Testis (tissue), 3 donors: ENCODE results near the gene TTLL11. TPM values are rescaled to one million over a fixed set of nuclear protein-coding genes. Genes with fewer than 3 reads are reported as not detected.
"Not testable (repeated sequence)": the region's sequence is repeated elsewhere in the genome, so short reads cannot be mapped to it uniquely, and the experiment has no call there.

ENCODE experiments used
- DNase-seq: peaks from one replicate; pipeline ENCODE4 v3.0.0-alpha.2; 2019
- H3K27ac ChIP-seq, 2 donors: fragments of 200-600 bp; sonication (generic); one replicate each; pipeline ENCODE4 v1.5.1; 2019
- H3K27me3 ChIP-seq: fragments of 200-600 bp; sonication (generic); one replicate; pipeline ENCODE4 v1.5.1; 2019
- H3K36me3 ChIP-seq: fragments of 200-600 bp; sonication (generic); one replicate; pipeline ENCODE4 v1.5.1; 2017; ENCODE audit warnings: low read depth; ENCODE audit errors: missing control alignments
- H3K4me1 ChIP-seq: fragments of 200-600 bp; sonication (generic); one replicate; pipeline ENCODE4 v1.5.1; 2019
- H3K4me3 ChIP-seq, 2 donors: fragments of 200-600 bp; sonication (generic); one replicate each; pipeline ENCODE4 v1.5.1; 2017 to 2019
- H3K9me3 ChIP-seq: fragments of 200-600 bp; sonication (generic); one replicate; pipeline ENCODE4 v1.5.1; 2017
- CTCF ChIP-seq, 3 experiments: fragments of 450-650 bp in 2 of 3; fragments of 200-600 bp in 1 of 3; sonication (generic) in 1 of 3; IDR thresholded peaks; one replicate each; pipeline ENCODE4 v1.5.1; 2016 to 2019; ENCODE audit warnings: antibody characterized with exemption in 3 of 3, mild to moderate bottlenecking in 2 of 3, moderate library complexity in 1 of 3
- POLR2A ChIP-seq: fragments of 450-650 bp; IDR thresholded peaks from one replicate; pipeline ENCODE4 v1.6.1; 2017; ENCODE audit warnings: antibody characterized with exemption, mild to moderate bottlenecking, moderate library complexity
- WGBS, 2 donors: methylation state at CpG; one replicate each; pipeline ENCODE4 v1.1.5; 2018; 5-methylcytosine and 5-hydroxymethylcytosine counted together
- intact Hi-C: fragments of 100-400 bp; cut with DNase I; formaldehyde crosslinking; loops from one replicate; pipeline ENCODE4 v1.15.1; 2023; ENCODE audit warnings: low total_unique reads
- polyA plus RNA-seq: library from polyadenylated mRNA; stranded (reverse); fragments of 350-450 nt; fragmentation: Illumina TruSeq; extraction: RNeasy Lipid Tissue Mini Kit (QIAGEN cat#74804); gene quantifications from one replicate; pipeline ENCODE4 v1.2.3, GENCODE V29; 2014; ENCODE audit warnings: low read depth, low replicate concordance; ENCODE audit not compliant: insufficient read depth
- total RNA-seq, 2 donors: library from RNA; depleted of rRNA; stranded (reverse); fragments of >200 nt; gene quantifications; one replicate each; pipeline ENCODE4 v1.2.3, GENCODE V29; 2016

Gene TTLL11
- total and polyA plus RNA-seq, 3 donors from 2014 or later, result 17.8 to 36.5 (median 19.8) TPM

- WGBS, 2 donors, result 51 to 55% methylated on average over 5 to 9 of the region's 9 CpGs
- Histone ChIP-seq H3K9me3 (no peaks in the 10 kb centered on the region), H3K27me3 (no peaks in the 10 kb centered on the region), H3K27ac (no peak overlapping the region), H3K36me3 (no peaks in the 10 kb centered on the region), H3K4me1 (peaks cover 12% of the 10 kb centered on the region), H3K4me3 (no peak overlapping the region)
- TF ChIP-seq CTCF (IDR thresholded peaks at IDR 0.05), result no peak
- TF ChIP-seq POLR2A, result no peak
- intact Hi-C loops, result no loop called here
- no peak for DNase-seq
Measured at GRCh38 chr9:122001491-122002201, 91.5 kb downstream of the TTLL11 start.

- H3K27me3 ChIP-seq, intact Hi-C loops, H3K9me3 ChIP-seq, H3K27ac ChIP-seq, DNase-seq, H3K4me3 ChIP-seq, H3K36me3 ChIP-seq: not testable (repeated sequence)
- H3K4me1 ChIP-seq, result peaks cover 12% of the 10 kb centered on the region
- 76 to 81% methylated on average over 6 of the region's 6 CpGs for WGBS, 2 donors
Measured at GRCh38 chr9:122000526-122000925, 92.6 kb downstream of the TTLL11 start.

- no peak overlapping the region for H3K27ac ChIP-seq
- 88 to 95% methylated on average over 3 of the region's 3 CpGs for WGBS, 2 donors
- H3K9me3 ChIP-seq, result no peaks in the 10 kb centered on the region
- peaks cover 12% of the 10 kb centered on the region for H3K4me1 ChIP-seq
- no peak overlapping the region for H3K4me3 ChIP-seq
- intact Hi-C loops, result no loop called here
- no peaks in the 10 kb centered on the region for H3K36me3 ChIP-seq
- H3K27me3 ChIP-seq, result no peaks in the 10 kb centered on the region
- DNase-seq, result no peak
- no peak for TF ChIP-seq CTCF (IDR thresholded peaks at IDR 0.05)
- no peak for TF ChIP-seq POLR2A
Measured at GRCh38 chr9:121999556-121999955, 93.6 kb downstream of the TTLL11 start.

GRCh38 chr9:121998513-121999049, 94.5 kb downstream of the TTLL11 start:
- WGBS, 2 donors, result 93 to 95% methylated on average over 7 of the region's 7 CpGs
- no peak overlapping the region for H3K4me3 ChIP-seq
- no peak for DNase-seq
- no peaks in the 10 kb centered on the region for H3K36me3 ChIP-seq
- H3K27me3 ChIP-seq, result no peaks in the 10 kb centered on the region
- intact Hi-C loops, result no loop called here
- no peaks in the 10 kb centered on the region for H3K9me3 ChIP-seq
- H3K4me1 ChIP-seq, result peaks cover 12% of the 10 kb centered on the region
- TF ChIP-seq CTCF (IDR thresholded peaks at IDR 0.05), result no peak
- no peak for TF ChIP-seq POLR2A
- no peak overlapping the region for H3K27ac ChIP-seq

GRCh38 chr9:121997791-121998190, 95.3 kb downstream of the TTLL11 start:
- no peak for DNase-seq
- Histone ChIP-seq H3K4me3 (no peak overlapping the region), H3K4me1 (peaks cover 12% of the 10 kb centered on the region), H3K27ac (no peak overlapping the region), H3K27me3 (no peaks in the 10 kb centered on the region), H3K36me3 (no peaks in the 10 kb centered on the region), H3K9me3 (no peaks in the 10 kb centered on the region)
- intact Hi-C loops, result no loop called here
- WGBS, 2 donors, result 81 to 87% methylated on average over 7 of the region's 7 CpGs
- TF ChIP-seq CTCF (IDR thresholded peaks at IDR 0.05), result no peak
- no peak for TF ChIP-seq POLR2A
